Activated T-cell treated with anti-CD3 and anti-CD28 coated beads for 1 hour (primary cell): Measurements from ENCODE around the gene CPT1B.

Source experiments
- DNase-seq: peaks from one replicate; pipeline ENCODE4 v3.0.0-alpha.2; 2020; ENCODE audit warnings: low read depth

Gene CPT1B

DNA sequence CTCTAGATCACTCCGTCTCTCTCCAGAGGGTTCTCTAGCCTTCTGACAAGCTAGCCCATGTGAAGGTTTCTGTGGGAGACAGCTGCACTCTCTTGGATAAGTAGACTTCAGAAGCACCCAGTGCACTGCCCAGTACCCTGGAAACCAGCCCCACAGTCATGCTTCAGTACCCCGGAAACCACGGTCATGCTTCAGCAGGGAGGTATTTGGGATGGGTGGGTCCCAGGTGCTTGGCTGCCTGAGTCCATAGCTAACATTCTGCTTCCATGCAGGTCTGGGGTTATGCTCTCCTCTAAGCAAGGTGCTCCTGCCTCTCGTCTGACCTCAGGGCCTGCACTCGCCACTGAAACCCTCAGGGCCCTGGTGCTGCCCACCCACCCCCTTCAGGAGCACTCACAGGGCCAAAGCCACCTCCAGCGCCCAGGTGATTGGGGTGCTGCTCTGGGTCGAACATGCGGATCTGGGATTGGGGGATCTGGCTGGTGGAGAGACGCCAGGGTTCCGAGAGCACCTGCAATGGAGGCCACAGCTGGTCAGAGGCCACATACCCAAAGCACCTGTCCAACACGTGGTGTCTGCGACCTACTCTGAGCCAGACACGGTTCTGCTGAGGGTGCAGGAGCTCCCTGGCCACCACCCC is 8.2 kb downstream of the CPT1B start:
- DNase-seq = no peak

- DNase-seq = no peak
These were observed 9.2 kb downstream of the CPT1B start for GRCh38 chr22:50569041-50569459.

GRCh38 chr22:50568626-50569025 is 9.6 kb downstream of the CPT1B start:
- no peak for DNase-seq

DNA sequence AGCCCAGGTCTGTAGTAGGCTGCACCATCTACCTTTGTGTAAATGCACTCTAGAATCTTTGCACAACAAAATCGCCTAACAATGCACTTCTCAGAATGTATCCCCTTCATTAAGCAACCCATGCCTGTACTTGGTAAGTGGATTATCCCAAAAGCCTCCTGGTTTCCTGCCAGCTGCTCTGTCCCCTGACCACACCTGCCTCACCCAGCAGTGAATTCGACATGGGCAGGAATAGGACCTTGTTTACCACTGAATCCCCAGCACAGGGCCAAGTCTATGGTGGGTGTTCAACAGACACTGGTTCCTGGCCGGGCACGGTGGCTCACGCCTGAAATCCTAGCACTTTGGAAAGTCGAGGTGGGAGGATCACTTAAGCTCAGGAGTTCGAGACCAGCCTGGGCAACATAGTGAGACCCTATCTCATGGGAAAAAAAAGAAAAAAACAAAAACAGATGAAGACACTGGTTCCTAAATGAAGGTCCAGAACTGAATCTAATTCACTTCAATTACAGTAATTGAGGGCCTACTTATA is 10.4 kb downstream of the CPT1B start:
- DNase-seq = no peak

DNA sequence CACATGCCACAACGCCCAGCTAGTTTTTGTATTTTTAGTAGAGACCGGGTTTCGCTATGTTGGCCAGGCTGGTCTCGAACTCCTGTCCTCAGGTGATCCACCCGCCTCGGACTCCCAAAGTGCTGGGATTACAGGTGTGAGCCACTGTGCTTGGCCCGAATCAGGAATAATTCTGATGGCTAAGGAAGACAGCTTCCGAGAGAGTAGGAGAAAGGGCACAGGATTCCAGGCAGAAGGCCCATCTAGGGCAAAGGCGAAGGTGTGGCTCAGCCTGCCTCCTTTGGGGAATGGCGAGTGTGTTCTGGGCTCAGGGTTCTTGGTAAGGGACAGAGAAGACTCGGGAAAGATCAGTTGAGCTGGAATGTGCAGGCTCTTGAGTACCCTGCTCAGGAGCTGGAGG is 13.9 kb downstream of the CPT1B start:
- no peak for DNase-seq

- DNase-seq = no peak
These were observed 14.6 kb downstream of the CPT1B start for GRCh38 chr22:50563413-50564160.

DNA sequence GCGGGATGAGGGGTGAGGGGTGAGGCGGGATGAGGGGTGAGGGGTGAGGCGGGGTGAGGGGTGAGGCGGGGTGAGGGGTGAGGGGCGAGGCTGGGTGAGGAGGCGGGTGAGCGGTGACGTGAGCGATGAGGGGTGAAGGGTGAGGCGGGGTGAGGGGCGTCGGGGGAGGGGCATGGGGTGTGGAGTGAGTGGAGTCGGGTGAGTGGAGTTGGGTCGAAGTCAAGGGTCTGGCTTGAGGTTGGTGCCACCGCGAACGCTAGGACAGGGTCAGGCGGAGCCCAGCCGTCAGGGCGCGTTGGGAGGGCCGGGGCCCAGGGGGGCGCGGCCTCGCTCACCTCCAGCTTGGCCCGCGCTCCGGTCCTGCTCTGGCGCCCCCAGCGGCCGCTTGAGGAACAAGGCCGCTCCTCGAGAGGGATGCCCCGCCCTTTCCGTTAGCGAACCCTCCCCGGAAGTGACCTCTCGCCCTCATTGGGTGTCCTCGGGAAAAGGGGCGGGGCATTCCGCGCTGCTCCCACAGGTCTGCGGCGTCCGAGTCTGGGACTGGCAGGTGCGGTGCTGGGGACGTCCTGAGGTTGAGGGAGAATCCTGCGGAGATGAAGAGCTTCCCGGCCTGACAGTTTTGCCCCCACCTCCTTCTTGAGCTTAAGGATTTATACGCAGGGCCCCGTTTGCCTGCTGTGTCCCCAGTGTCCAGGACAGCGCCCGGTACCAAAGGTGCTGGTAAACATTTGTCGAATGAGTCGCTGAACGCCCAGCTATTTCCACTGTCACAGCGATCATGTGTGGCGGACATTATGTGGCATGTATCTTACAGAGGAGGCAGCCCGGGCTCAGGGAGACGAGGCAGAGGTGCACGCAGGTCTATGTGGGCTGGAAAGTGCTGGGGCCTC is 15.5 kb downstream of the CPT1B start, which contains the start of gene SYCE3:
SYCE3 (minus strand) TSS at position 397 of the 890 bp plus-strand sequence. CDS start 6,514 bp downstream, outside the sequence.
- DNase-seq = peak; percentile 98

DNA sequence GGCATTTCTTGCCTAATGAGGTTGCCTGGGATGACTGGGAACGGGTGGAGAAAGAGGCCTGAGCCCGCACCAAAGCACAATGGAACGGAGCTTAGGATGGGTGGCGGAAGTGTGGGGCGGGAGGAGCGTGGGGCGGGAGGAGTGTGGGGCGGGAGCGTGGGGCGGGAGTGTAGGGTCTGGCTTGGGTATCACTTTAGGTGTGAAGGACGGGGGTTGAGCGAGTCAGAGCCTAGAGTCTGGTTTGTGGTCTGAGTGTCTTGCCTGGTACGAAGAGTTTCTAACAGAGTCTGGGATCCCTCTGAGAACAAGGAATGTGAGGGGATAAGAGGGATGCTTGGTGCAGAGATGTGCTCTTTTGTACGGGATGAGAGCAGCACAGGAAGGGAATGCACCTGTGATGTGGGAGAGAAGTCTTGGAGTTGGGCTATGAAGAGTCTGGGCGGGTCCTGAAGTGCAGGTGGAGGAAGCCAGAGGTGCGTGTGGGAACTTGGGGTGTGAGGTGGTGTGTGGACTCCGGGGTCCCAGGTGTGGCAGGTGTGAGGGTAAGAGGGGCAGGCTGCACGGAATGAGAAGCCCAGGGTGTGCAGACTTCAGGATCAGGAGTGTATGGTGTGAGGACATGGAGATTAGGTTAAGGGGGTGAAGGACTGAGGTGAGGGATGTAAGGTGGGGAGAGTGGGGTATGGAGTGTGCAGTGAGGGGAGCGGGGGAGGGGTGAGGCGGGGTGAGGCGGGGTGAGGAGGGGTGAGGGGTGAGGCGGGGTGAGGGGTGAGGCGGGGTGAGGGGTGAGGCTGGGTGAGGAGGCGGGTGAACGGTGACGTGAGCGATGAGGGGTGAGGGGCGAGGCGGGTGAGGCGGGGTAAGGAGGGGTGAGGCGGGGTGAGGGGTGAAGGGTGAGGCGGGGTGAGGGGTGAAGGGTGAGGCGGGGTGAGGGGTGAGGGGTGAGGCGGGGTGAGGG is 16.5 kb downstream of the CPT1B start:
- DNase-seq = no peak

DNA sequence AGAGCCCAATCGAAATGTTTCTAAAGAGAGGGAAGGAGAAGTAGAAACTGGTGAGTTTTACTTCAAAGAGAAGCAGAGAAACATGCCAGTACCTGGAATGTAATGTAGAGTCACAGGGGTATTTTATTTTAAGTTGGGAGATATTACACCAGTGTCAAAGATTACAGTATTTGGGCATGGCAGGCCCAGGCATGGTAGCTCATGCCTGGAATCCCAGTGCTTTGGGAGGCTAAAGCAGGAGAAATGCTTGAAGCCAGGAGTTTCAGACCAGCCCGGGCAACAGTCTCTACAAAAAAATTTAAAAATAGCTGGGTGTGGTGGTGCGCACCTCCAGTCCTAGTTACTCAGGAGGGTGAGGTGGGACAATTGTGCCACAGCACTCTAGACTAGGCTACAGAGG is 18.2 kb downstream of the CPT1B start:
- DNase-seq = no peak

- no peak for DNase-seq
These were observed 21.5 kb downstream of the CPT1B start for GRCh38 chr22:50556703-50557102.

GRCh38 chr22:50553310-50553709 is 24.9 kb downstream of the CPT1B start:
- DNase-seq = no peak

GRCh38 chr22:50551160-50551752 is 27.0 kb downstream of the CPT1B start:
- DNase-seq = no peak

DNA sequence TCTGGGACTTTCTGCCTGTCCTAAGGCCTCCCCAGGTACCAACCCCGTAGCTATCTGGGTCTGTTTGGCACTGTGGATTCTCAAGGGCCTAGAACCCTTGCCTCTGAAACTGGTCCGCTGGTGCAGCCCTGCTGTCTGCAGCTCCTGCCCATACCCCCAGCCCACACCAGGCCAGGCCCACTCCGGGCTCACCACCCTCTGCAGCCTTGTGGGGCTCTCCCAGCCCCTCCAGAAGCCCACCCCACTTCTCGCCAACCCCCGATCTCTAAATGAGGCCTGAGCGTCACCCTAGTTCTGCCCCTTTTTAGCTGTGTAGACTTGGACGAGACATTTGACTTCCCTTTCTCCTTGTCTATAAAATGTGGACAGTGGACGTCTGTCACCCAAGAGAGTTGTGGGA is 27.8 kb downstream of the CPT1B start:
- DNase-seq = no peak

DNA sequence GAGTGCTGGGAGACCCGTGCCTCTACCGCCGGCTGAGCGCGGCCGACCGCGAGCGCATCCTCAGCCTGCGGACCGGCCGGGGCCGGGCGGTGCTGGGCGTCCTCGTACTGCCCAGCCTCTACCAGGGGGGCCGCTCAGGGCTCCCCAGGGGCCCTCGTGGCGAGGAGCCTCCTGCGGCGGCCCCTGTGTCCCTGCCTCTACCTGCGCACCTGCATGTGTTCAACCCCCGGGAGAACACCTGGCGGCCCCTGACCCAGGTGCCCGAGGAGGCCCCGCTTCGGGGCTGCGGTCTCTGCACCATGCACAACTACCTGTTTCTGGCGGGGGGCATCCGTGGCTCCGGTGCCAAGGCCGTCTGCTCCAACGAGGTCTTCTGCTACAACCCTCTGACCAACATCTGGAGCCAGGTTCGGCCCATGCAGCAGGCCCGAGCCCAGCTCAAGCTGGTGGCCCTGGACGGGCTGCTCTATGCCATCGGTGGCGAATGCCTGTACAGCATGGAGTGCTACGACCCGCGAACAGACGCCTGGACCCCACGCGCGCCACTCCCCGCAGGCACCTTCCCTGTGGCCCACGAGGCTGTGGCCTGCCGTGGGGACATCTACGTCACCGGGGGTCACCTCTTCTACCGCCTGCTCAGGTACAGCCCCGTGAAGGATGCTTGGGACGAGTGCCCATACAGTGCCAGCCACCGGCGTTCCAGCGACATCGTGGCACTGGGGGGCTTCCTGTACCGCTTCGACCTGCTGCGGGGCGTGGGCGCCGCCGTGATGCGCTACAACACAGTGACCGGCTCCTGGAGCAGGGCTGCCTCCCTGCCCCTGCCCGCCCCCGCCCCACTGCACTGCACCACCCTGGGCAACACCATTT is 29.1 kb downstream of the CPT1B start:
- DNase-seq = no peak

DNA sequence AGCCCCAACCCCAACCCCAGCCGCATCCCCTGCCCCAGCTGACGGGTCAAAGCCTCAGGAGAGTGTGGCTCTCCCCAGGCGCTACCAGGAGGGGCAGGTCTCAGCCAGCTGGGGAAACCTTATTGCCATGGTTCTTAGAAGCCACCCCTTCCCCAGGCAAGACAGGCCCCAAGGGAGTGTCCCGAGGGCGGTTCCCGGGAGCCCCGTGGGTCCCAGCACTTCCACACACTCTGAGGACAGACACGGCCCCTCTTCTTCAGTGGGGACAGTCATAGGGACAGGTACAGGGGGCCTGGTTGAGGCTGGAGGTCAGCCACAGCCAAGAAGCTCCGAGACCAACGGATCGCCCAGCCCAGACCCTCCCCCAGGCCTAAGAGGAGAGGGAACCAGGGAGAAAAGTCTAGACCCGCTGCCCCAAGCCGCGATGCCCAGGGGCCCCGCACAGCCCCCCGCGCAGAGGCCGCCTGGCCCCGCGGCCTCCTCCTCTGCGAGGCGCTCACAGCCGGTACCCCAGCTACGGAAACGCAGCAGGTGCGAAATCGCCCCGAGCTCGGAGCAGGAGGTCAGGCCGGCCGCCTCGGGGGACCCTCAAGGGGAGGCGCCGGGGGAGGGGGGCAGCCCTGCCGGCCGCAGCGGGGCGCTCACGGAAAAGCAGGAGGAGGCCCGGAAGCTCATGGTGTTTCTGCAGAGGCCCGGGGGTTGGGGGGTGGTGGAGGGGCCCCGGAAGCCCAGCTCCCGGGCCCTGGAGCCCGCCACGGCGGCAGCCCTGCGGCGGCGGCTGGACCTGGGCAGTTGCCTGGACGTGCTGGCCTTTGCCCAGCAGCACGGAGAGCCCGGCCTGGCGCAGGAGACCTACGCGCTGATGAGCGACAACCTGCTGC is 29.9 kb downstream of the CPT1B start:
- peak; percentile 52 for DNase-seq

GRCh38 chr22:50547263-50547985 is 30.8 kb downstream of the CPT1B start:
- no peak for DNase-seq

- no peak for DNase-seq
These were observed 31.6 kb downstream of the CPT1B start for GRCh38 chr22:50546326-50547262.
